Esophagus mucosa (tissue), 1 donor: ENCODE measurements around the gene C16orf87. TPM values are rescaled to one million over a fixed set of nuclear protein-coding genes. Genes with fewer than 3 reads are reported as not detected.
"Not testable (repeated sequence)": the region's sequence is repeated elsewhere in the genome, so short reads cannot be mapped to it uniquely, and the experiment has no call there.

Experiments
- ATAC-seq: fragments of 200-7000 bp; cut with Tn5 transposase; one replicate; pipeline ENCODE4 v1.9.1; 2020
- total RNA-seq: library from RNA; stranded (reverse); gene quantifications from one replicate; pipeline ENCODE4 v1.2.4, GENCODE V29; 2023
- donor health status: DM: yes; HTN: yes; CAD: no.

C16orf87 gene, protein sequence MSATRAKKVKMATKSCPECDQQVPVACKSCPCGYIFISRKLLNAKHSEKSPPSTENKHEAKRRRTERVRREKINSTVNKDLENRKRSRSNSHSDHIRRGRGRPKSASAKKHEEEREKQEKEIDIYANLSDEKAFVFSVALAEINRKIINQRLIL
- total RNA-seq: 5.9 TPM

DNA sequence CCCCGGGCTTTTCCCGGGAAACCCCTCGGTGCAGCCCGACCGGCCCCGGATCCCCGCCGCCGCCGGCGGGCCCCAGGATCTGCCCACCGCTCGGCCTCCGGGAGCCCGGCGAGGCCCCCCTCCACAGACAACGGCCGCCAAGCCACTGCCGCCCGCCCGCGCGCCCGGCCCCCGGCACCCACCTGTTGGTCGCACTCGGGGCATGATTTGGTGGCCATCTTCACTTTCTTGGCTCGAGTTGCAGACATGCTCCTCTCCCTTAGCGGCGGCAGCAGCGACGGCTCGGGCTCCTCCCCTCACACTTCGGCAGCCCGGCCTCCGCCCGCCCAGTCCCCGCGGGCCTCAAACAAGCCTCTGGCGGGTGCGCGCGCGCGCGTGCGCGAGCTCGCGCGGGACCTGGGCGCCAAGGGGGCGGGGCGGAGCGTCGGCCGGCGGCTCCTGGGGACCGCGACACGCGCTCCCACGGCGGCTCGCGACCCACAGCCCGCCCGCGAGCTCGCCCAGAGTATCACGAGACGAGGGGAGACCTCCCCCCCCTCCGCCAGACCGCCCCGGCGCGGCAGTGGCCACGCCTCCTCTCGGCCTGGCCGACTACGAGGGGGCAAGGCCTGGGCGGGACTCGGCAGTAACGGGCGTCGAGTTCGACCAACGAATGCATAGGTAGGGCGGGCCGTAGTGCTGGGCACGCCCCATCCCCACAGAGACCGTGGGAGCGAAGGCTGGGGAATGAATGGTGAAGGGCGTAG lies at the start of gene C16orf87:
C16orf87 (minus strand) TSS at position 279 of the 746 bp plus-strand sequence; CDS start at position 248, 31 bp downstream.
- peak; percentile 97 for ATAC-seq

DNA sequence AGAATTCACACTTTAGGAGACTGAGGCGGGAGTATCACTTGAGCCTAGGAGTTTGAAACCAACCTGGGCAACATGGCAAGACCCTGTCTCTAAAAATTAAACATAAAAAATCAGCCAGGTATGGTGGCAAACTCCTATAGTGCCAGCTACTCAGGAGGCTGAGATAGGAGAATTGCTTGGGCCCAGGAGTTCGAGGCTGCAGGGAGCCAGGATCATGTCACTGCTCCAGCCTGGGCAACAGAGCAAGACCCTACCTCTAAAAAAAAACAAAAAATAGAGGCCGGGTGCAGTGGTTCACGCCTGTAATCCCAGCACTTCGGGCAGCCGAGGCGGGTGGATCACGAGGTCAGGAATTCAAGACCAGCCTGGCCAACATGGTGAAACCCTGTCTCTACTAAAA lies 44.3 kb upstream of the C16orf87 start:
- ATAC-seq: no peak

DNA sequence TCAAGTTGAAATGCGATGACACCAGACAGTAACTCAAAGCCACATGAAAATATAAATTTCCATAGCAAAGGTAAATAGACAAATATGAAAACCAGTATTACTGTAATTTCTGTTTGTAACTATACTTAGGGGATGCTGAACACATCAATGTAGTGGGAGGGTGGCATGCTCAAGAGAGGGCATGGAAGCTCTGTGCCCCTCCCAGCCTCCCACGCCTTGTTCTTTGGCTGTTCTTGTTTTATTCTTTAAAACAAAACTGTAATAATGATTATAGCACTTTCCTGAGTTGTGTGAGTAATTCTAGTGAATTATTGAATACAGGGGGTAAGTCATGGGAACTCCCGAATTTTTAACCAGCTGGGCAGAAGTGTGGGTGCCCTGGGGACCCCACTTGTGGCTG lies 42.2 kb upstream of the C16orf87 start:
- ATAC-seq: no peak

DNA sequence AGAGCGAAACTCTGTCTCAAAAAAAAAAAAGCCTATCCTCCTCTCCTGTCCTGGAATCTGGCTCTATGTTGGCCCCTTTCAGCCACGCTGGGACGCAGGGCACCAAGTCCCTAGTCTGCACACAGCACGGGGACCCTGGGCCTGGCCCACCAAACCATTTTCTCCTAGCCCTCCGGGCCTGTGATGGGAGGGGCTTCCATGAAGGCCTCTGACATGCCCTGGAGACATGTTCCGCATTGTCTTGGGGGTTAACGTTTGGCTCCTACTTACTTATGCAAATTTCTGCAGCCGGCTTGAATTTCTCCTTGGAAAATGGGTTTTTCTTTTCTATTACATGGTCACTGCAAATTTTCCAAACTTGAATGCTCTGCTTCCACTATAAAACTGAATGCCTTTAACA lies 40.6 kb upstream of the C16orf87 start:
- no peak for ATAC-seq

DNA sequence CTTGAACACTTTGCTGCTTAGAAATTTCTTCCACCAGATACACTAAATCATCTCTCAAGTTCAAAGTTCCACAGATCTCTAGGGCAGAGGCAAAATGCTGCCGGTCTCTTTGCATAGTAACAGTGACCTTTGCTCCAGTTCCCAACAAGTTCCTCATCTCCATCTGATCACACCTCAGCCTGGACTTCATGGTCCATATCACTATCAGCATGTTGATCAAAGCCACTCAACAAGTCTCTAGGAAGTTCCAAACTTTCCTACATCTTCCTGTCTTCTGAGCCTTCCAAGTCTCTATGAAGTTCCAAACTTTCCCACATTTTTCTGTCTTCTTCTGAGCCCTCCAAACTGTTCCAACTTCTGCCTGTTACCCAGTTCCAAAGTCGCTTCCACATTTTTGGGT lies 37.9 kb upstream of the C16orf87 start:
- not testable (repeated sequence) for ATAC-seq

DNA sequence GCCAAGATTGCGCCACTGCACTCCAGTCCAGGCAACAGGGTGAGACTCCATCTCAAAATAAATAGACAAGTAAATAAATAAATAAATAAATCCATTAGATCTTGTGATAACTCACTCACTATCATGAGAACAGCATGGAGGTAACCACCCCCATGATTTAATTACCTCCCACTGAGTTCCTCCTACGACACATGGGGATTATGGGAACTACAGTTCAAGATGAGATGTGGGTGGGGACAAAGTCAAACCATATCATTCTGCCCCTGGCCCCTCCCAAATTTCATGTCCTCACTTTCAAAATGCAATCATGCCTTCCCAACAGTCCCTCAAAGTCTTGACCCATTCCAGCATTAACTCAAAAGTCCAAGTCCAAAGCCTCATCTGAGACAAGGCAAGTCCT lies 36.5 kb upstream of the C16orf87 start:
- ATAC-seq: not testable (repeated sequence)

DNA sequence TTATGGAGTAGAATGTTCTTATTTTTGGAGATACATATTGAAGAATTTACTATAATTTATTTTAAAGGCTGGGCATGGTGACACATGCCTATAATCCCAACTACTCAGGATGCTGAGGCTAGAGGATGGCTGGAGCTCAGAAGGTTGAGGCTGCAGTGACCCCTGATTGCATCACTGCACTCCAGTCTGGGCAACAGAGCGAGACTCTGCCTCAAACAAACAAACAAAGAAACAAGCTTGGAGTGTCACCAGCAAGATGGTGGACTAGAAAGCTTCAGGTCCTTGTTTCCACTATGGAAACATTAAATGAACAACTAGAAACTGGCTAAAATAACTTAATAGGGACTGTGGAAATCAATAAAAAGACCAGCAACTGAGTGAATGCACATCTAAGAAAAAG lies 35.3 kb upstream of the C16orf87 start:
- no peak for ATAC-seq

DNA sequence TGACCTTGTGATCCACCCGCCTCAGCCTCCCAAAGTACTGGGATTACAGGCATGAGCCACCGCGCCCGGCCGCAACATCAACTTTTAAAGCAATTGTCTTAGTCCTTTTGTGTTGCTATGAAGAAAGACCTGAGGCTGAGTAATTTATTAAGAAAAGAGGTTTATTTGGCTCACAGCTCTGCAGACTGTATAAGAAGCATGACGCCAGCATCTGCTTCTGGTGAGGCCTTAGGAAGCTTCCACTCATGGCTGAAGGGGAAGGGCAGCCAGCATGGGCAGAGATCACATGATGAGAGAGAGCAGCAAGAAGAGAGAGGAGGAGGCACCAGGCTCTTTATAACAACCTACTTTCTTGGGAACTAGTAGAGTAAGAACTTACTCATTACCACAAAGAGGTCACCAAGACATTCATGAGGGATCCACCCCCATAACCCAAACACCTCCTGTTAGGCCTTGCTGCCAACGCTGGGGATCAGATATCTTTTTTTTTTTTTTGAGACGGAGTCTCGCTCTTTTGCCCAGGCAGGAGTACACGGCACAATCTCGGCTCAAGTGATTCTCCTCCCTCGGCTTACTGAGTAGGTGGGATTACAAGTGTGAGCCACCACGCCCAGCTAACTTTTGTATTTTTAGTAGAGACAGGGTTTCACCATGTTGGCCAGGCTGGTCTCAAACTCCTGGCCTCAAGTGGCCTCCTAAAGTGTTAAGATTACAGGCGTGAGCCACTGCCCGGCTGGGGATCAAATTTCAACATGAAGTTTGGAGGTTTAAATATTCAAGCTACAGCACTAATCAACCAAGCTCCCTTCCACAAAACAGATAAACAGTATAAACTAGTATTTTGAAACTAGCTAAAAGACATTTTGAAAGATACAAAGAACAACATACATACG lies 31.8 kb upstream of the C16orf87 start:
- ATAC-seq: no peak

DNA sequence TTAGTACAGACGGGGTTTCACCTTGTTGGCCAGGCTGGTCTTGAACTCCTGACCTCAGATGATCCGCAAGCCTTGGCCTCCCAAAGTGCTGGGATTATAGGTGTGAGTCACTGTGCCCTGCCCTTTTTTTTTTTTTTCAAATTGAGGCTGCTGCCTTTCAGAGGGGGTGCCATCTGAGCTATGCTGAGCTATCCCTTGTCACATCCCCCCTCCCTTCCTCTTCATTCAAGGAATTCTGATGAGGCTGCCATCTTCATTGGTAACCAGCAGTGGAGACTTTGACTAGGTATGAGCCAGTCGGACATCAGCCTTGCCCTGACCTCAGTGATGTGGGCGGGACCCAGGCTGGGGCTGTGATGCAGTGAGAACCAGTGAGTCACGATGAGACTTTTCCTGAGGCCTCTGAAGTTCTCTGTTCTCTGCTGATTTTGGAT lies 28.8 kb upstream of the C16orf87 start:
- peak; percentile 94 for ATAC-seq

DNA sequence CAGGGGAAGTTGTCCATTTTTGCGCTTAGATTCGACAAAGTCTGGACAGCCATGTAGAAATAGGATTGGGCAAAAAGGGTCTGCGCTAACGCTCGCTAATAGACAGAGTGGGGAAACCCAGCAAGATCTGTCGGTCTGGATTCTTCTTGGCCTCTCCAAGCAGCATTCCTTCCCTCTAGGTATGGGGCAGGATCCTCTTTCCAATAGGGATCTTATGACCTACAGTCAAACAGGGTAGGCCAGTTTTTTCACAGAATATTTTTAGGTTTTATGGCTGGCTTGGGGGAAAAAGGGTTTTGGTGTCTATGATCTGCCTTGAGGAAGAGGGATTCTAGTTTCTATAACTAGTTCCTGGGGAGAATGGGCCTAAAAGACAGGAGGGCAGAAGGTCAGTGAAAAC lies 27.2 kb upstream of the C16orf87 start:
- ATAC-seq: no peak

DNA sequence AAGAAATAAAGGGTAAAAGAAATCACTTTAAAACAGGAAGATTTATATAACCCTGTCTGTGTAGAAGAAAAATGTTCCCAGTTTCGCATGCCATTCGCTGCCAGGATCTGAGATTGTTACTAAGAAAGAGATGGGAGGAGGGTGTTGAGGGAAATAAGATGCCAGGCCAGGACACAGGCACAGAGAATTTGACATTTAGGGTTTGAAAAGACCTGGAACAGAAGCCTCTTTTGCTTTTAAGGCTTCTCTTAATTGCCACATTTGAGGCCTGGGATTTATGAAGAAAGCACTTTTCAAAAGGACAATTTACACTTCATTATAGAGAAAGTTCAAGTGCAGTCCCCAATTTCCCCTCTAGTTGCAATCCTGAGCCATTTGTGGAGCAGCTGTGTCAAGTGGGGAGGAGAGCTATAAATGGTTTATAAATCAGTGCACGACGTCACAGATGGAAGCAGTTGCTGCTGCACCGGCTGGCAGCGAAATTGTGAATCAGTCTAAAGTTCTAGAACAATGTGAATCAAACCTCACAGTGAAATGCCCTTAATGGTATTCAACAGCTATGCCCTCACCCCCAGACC lies 26.5 kb upstream of the C16orf87 start:
- peak; percentile 39 for ATAC-seq

DNA sequence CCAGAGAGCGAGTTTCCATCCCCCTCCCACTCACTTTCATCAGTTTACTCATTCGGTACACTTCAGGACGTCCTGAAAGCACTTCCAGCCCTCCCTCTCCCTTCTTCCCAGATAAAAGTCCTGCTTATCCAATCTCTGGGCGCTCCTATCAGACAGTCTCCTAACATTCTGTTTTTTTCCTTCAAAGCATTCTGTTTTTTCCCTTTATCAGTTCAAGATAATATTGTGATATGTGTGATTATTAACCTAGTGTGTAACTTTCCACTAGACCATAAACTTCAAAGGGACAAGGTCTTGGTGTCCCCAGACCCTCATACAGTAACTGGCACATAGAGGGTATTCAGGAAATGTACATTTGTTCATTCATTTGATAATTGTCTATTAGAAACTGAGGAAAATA lies 24.4 kb upstream of the C16orf87 start:
- ATAC-seq: no peak

DNA sequence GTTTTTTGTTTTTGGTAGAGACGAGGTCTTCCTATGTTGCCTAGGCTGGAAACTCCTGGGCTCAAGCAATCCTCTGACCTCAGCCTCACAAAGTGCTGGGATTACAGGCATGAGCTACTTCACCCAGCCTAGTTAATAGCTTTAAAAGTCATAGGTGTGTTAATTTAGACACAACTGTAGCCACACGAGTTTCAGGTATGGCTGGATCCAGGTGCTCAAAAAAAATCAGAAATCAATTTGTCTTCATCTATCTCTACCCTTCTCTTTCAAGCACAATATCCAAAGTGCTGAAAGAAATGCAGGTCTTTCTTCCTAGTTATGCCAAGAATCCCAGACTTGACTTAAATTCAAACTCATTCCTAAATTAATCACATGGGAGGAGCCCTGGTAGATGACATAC lies 23.9 kb upstream of the C16orf87 start:
- ATAC-seq: no peak

DNA sequence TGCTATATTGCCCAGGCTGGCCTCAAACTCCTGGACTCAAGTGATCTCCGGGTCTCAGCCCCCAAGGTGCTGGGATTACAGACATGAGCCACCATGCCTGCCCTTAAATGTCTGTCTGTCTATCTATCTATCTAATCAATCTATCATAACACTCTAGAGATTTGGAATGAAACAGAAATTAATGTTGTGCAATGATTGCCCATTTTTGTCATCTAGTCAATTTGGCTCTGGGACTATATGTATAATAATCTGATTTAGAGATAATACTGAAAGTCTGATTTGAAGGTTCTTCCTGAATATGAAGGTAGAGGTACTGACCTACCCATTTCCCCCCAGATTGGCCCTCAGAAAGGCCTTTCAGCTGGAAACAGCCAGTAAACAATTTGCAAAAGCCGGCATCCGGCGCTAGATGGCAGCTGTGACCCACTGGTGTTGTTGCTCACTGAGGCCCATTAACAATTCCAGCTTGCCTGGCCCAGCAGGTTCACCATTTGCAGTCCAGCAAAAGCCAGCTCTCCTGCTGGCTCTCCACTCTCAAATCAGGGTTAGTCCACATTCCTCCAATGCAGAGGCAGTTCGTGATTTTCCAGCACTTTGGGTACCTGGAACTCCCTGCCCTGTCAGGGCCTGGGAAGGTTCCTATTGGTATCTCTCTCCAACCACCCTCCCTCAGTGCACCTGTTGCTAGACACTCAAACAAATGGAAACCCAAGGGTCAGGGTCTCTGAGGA lies 22.9 kb upstream of the C16orf87 start:
- ATAC-seq: peak; percentile 81

DNA sequence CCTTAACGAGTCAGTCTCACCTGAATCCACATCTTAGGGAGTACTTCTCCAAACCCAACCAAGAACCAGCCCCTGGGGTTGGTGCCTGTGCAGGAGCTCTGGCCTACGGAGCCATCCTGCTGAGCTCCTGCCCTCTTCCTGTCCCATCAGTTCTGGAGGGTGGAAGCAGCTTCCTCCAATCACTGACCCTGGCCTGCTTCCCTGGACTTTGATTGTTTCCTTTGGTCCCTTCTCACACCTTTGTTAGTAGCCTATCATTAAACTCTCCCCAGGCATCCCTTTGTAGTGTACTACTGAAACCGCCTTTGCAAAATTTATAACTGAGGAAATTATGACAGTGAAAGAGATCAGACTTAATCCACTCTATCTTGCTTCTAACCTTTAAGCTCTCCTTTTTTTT lies 21.1 kb upstream of the C16orf87 start:
- no peak for ATAC-seq

DNA sequence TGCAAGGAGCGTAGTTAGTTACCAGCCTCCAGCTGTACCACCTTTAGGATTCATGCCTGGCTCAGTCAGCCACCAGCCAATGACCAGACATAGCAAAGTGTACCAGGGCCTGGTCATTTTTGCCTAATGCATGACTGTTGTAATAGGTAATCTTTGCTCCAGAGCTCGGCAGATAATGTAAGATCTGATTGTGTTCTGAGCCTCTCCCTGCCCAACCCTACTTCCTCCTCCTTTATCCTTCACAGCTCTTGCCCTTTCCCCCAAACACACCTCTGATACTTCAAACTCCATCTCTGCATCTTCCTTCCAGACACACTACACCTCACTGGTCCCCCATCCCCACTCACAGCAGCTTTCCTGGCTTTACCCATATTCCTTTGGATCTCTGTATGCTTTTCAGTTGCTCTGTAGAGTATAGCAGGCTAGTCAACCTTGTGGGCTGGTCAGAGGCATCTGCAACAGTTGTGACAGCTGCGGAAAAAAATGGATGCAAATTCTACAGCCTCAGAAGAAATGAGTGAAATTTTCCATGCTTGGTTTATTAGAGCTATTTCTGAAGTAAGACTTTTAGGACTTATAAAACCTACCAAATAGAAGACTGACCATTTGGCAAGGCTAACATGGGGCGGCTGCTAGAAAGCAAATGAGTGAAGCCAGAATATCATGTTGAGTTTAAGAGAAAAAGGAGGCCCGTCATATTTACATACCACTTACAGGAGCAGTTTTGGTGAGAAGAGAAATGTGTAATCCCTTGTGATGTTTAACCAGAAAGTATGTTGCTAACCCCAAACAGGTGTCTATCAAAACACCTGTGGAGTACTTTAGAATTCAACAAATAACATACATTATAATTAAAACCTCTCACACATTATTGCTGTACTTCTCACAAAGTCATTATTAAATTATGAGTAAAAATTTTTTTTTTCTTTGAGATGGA lies 19.9 kb upstream of the C16orf87 start:
- ATAC-seq: peak; percentile 13

DNA sequence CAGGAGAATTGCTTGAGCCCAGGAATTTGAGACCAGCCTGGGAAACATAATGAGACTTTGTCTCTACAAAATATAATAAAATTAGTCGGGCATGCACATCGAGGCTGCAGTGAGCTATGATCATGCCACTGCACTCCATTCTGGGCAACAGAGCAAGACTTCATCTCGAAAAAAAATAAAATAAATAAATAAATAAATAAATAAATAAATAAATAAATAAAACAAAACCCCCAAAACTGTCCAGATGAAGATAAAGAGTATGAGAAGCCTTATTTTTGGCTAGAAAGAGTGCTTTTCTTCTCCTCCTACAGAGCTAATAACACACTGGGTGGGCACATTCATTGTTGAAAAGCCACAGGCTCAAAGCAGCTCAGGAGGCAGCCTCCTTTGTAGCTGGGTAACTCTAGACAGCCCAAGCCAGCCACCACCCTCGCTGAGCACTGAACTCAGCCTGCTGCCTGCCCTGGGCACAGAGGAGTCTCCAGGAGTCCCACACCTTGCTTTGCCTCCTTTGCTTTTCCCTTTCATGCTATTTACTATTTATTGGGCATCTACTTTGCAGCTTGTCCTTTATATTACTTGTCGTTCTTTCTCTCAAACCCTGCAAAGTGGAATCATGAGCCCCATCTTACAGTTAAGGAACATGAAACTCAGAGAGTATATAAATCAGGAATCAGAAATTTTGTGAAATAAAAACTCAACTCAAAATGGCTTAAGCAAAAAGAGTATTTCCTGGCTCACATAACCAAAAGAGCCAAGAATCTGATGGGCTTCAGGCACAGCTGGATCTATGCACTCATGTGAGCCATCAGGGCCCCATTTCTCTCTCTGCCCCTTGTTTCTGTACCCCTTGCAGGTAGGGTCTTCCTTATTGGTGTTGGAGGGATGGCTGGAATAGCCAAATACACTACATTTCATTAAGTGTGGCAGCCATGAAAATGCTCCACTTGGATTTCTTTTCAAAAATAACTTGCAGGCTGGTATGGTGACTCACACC lies 18.1 kb upstream of the C16orf87 start:
- ATAC-seq: no peak

DNA sequence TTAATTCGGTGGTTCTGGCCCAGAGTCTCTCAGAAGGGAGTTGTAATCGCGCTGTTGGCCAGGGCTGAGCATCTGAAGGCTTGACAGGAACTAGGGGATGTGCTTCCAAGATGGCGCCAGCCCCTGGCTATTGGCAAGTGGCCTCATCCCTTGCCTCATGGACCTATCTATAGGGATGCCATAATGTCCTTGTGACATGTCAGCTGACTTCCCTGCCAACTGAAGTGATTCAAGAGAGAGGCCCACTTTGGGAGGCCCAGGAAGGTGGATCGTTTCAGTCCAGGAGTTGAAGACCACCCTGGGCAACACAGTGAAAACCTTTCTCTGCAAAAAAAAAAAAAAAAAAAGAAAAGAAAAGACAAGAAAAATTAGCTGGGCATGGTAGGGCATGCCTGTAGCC lies 15.0 kb upstream of the C16orf87 start:
- no peak for ATAC-seq

DNA sequence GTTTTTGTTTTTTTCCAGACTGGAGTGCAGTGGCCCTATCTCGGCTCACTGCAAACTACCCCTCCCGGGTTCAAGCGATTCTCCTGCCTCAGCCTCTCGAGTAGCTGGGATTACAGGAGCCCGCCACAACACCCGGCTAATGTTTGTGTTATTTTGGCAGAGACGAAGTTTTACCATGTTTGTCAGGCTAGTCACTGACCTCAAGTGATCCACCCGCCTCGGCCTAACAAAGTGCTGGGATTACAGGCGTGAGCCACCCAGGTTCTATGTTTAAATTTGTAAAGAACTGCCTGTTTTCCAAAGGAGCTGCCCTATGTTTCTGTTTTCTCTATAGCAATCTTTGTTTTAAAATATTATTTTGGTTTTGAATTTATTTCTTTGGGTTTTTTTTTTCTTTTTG lies 13.8 kb upstream of the C16orf87 start:
- no peak for ATAC-seq
